WTC11 (cell line): ENCODE measurements around the gene TP53BP2. TPM values are rescaled to one million over a fixed set of nuclear protein-coding genes. Genes with fewer than 3 reads are reported as not detected.

Experiments used
- ATAC-seq: fragments of 200-7000 bp; cut with Tn5 transposase; 2 replicates; pipeline ENCODE4 v1.10.0; 2021; ENCODE audit warnings: mild to moderate bottlenecking, moderate library complexity
- CTCF ChIA-PET: fragments of 300-600 bp; sonication (Branson Sonifier 250); formaldehyde crosslinking; loops from one replicate; lab custom pipeline; 2021; ENCODE audit warnings: antibody characterized with exemption; lab: Charles Lee
- POLR2A ChIA-PET: fragments of 350-600 bp; sonication (Branson Sonifier 250); formaldehyde crosslinking; loops from one replicate; lab custom pipeline; 2021; ENCODE audit warnings: antibody characterized with exemption; lab: Charles Lee
- DNase-seq: peaks from one replicate; pipeline ENCODE4 v3.0.0; 2021; ENCODE audit warnings: low spot score
- H3K27ac Mint-ChIP-seq: 2 replicates; pipeline ENCODE4 v1.8.0; 2021; ENCODE audit warnings: mixed read lengths
- H3K27me3 Mint-ChIP-seq: 2 replicates; pipeline ENCODE4 v1.8.0; 2021; ENCODE audit warnings: low read depth, mild to moderate bottlenecking, moderate library complexity, mixed read lengths
- H3K36me3 Mint-ChIP-seq: 2 replicates; pipeline ENCODE4 v1.8.0; 2021; ENCODE audit warnings: mixed read lengths
- H3K4me1 Mint-ChIP-seq: 2 replicates; pipeline ENCODE4 v1.8.0; 2022; ENCODE audit warnings: mixed read lengths
- H3K4me3 Mint-ChIP-seq: 2 replicates; pipeline ENCODE4 v1.8.0; 2021; ENCODE audit warnings: mild to moderate bottlenecking, moderate library complexity, mixed read lengths
- H3K9me3 Mint-ChIP-seq: 2 replicates; pipeline ENCODE4 v1.8.0; 2021; ENCODE audit warnings: mixed read lengths
- CREB1 ChIP-seq: sonication (generic); formaldehyde crosslinking; IDR thresholded peaks from 2 replicates; pipeline ENCODE4 v1.8.0; 2023; ENCODE audit warnings: mild to moderate bottlenecking, missing genetic modification reagents
- EMX1 ChIP-seq: fragments of 250-450 bp; sonication (Bioruptor Pico); IDR thresholded peaks from 2 replicates; pipeline ENCODE4 v1.8.0; 2021; ENCODE audit warnings: mild to moderate bottlenecking
- ESRRA ChIP-seq: sonication (generic); formaldehyde crosslinking; IDR thresholded peaks from 2 replicates; pipeline ENCODE4 v1.8.1; 2022; ENCODE audit warnings: mild to moderate bottlenecking, missing genetic modification reagents, borderline replicate concordance
- ETV6 ChIP-seq: sonication (generic); formaldehyde crosslinking; IDR thresholded peaks from 2 replicates; pipeline ENCODE4 v1.8.1; 2022; ENCODE audit warnings: mild to moderate bottlenecking, missing genetic modification reagents
- FOXJ3 ChIP-seq: sonication (generic); formaldehyde crosslinking; IDR thresholded peaks from 2 replicates; pipeline ENCODE4 v1.9.0; 2021; ENCODE audit warnings: missing genetic modification reagents, mild to moderate bottlenecking, borderline replicate concordance
- FOXP1 ChIP-seq: sonication (generic); formaldehyde crosslinking; IDR thresholded peaks from 2 replicates; pipeline ENCODE4 v1.8.0; 2022; ENCODE audit warnings: missing genetic modification reagents, mild to moderate bottlenecking, moderate library complexity, borderline replicate concordance
- FOXP4 ChIP-seq: sonication (generic); formaldehyde crosslinking; IDR thresholded peaks from 2 replicates; pipeline ENCODE4 v1.8.0; 2022; ENCODE audit warnings: mild to moderate bottlenecking, missing genetic modification reagents
- GTF2I ChIP-seq: fragments of 250-450 bp; sonication (Bioruptor Pico); conservative IDR thresholded peaks from 2 replicates; pipeline ENCODE4 v1.4.0; 2021; ENCODE audit warnings: mild to moderate bottlenecking
- HMGA2 ChIP-seq: fragments of 250-450 bp; sonication (Bioruptor Pico); IDR thresholded peaks from 2 replicates; pipeline ENCODE4 v1.4.0; 2021; ENCODE audit warnings: mild to moderate bottlenecking, moderate library complexity
- IRF2 ChIP-seq: sonication (generic); formaldehyde crosslinking; IDR thresholded peaks from 2 replicates; pipeline ENCODE4 v1.8.0; 2022; ENCODE audit warnings: low read depth, missing genetic modification reagents, borderline replicate concordance
- KAT7 ChIP-seq: sonication (generic); formaldehyde crosslinking; IDR thresholded peaks from 2 replicates; pipeline ENCODE4 v1.8.1; 2023; ENCODE audit warnings: missing genetic modification reagents, mild to moderate bottlenecking, borderline replicate concordance
- MLX ChIP-seq: sonication (generic); formaldehyde crosslinking; IDR thresholded peaks from 2 replicates; pipeline ENCODE4 v1.8.1; 2023; ENCODE audit warnings: mild to moderate bottlenecking, missing genetic modification reagents, moderate library complexity
- MXD4 ChIP-seq: fragments of 250-450 bp; sonication (Bioruptor Pico); IDR thresholded peaks from 2 replicates; pipeline ENCODE4 v1.8.0; 2021; ENCODE audit warnings: mild to moderate bottlenecking, moderate library complexity, borderline replicate concordance
- MYBL2 ChIP-seq: sonication (generic); formaldehyde crosslinking; IDR thresholded peaks from 2 replicates; pipeline ENCODE4 v1.8.1; 2023; ENCODE audit warnings: mild to moderate bottlenecking, moderate library complexity, missing genetic modification reagents
- NFATC4 ChIP-seq: fragments of 250-450 bp; sonication (Bioruptor Pico); IDR thresholded peaks from 2 replicates; pipeline ENCODE4 v1.9.0; 2021; ENCODE audit warnings: mild to moderate bottlenecking
- NR1H2 ChIP-seq: sonication (generic); formaldehyde crosslinking; IDR thresholded peaks from 2 replicates; pipeline ENCODE4 v1.9.0; 2021; ENCODE audit warnings: mild to moderate bottlenecking, moderate library complexity, missing genetic modification reagents
- OVOL2 ChIP-seq: fragments of 250-450 bp; sonication (Bioruptor Pico); IDR thresholded peaks from 2 replicates; pipeline ENCODE4 v1.9.0; 2021; ENCODE audit warnings: mild to moderate bottlenecking, borderline replicate concordance
- PRDM15 ChIP-seq: sonication (generic); formaldehyde crosslinking; IDR thresholded peaks from 2 replicates; pipeline ENCODE4 v1.8.0; 2022; ENCODE audit warnings: missing genetic modification reagents
- PREB ChIP-seq: sonication (generic); formaldehyde crosslinking; IDR thresholded peaks from 2 replicates; pipeline ENCODE4 v1.8.1; 2022; ENCODE audit warnings: mild to moderate bottlenecking, missing genetic modification reagents, moderate library complexity, borderline replicate concordance
- PRRX2 ChIP-seq: fragments of 250-450 bp; sonication (Bioruptor Pico); IDR thresholded peaks from 2 replicates; pipeline ENCODE4 v1.8.0; 2021; ENCODE audit warnings: mild to moderate bottlenecking
- RELA ChIP-seq: sonication (generic); formaldehyde crosslinking; IDR thresholded peaks from 2 replicates; pipeline ENCODE4 v1.8.1; 2022; ENCODE audit warnings: missing genetic modification reagents, mild to moderate bottlenecking, borderline replicate concordance
- SMAD3 ChIP-seq: sonication (generic); formaldehyde crosslinking; IDR thresholded peaks from 2 replicates; pipeline ENCODE4 v1.8.0; 2022; ENCODE audit warnings: missing genetic modification reagents, mild to moderate bottlenecking, borderline replicate concordance
- TEAD1 ChIP-seq: sonication (generic); formaldehyde crosslinking; IDR thresholded peaks from 2 replicates; pipeline ENCODE4 v1.8.0; 2022; ENCODE audit warnings: mild to moderate bottlenecking, missing genetic modification reagents
- TP53 ChIP-seq: sonication (generic); formaldehyde crosslinking; IDR thresholded peaks from 2 replicates; pipeline ENCODE4 v1.8.1; 2023; ENCODE audit warnings: mild to moderate bottlenecking, missing genetic modification reagents
- ZNF121 ChIP-seq: sonication (generic); formaldehyde crosslinking; IDR thresholded peaks from 2 replicates; pipeline ENCODE4 v1.8.0; 2023; ENCODE audit warnings: missing genetic modification reagents
- ZNF138 ChIP-seq: sonication (generic); formaldehyde crosslinking; conservative IDR thresholded peaks from 2 replicates; pipeline ENCODE4 v1.8.1; 2022; ENCODE audit warnings: mild to moderate bottlenecking, moderate library complexity, missing genetic modification reagents
- ZNF232 ChIP-seq: sonication (generic); formaldehyde crosslinking; IDR thresholded peaks from 2 replicates; pipeline ENCODE4 v1.8.0; 2022; ENCODE audit warnings: mild to moderate bottlenecking, missing genetic modification reagents
- total RNA-seq: library from RNA; stranded (reverse); gene quantifications from 3 replicates; pipeline ENCODE4 v1.2.3, GENCODE V29; 2021

The TP53BP2 gene
- total RNA-seq, 1 experiment from 2014 or later, result 42.7 TPM

GRCh38 chr1:223747838-223748335 lies 97.9 kb downstream of the TP53BP2 start (continued):
- TF ChIP-seq FOXP1 (CRISPR knock-in tag) (no peak), ESRRA (CRISPR knock-in tag) (no peak), ETV6 (CRISPR knock-in tag) (no peak), IRF2 (CRISPR knock-in tag) (no peak), NR1H2 (CRISPR knock-in tag) (no peak)

- POLR2A ChIA-PET, result no interaction called here
- H3K27ac Mint-ChIP-seq, result no peak overlapping the region
- DNase-seq (no peak), ATAC-seq (no peak)
- no peak overlapping the region for H3K4me3 Mint-ChIP-seq
- TF ChIP-seq FOXJ3 (CRISPR knock-in tag), result no peak
- TF ChIP-seq ZNF138 (CRISPR knock-in tag), result no peak
- TF ChIP-seq MYBL2 (CRISPR knock-in tag), result no peak
- TF ChIP-seq PREB (CRISPR knock-in tag), result no peak
- no peak for TF ChIP-seq MXD4
- no peak for TF ChIP-seq MLX (CRISPR knock-in tag)
- no peak for TF ChIP-seq TP53 (CRISPR knock-in tag)
- TF ChIP-seq TEAD1 (CRISPR knock-in tag), result no peak
- TF ChIP-seq PRRX2 (CRISPR knock-in tag), result no peak
- no peak for TF ChIP-seq EMX1 (CRISPR knock-in tag)
- TF ChIP-seq ZNF121 (CRISPR knock-in tag), result no peak
- no peak for TF ChIP-seq OVOL2
- no peak for TF ChIP-seq HMGA2
- TF ChIP-seq CREB1 (CRISPR knock-in tag), result no peak
- TF ChIP-seq KAT7 (CRISPR knock-in tag), result no peak
- no peak for TF ChIP-seq GTF2I (CRISPR knock-in tag)
- TF ChIP-seq RELA, result no peak
- no peak for TF ChIP-seq SMAD3 (CRISPR knock-in tag)
- TF ChIP-seq ZNF232 (CRISPR knock-in tag), result no peak
- peaks cover 5% of the 10 kb centered on the region; the same call in 1 of the 2 replicates for H3K4me1 Mint-ChIP-seq
- CTCF ChIA-PET, result interaction anchor here (1.4 kb wide), 1 partner anchor 189 kb away, joined by 3 read pairs; no protein-coding TSS in a partner anchor
- H3K9me3 Mint-ChIP-seq, result no peaks in the 10 kb centered on the region
- peaks cover 3% of the 10 kb centered on the region; the same call in 1 of the 2 replicates for H3K36me3 Mint-ChIP-seq
- peaks cover 30% of the 10 kb centered on the region for H3K27me3 Mint-ChIP-seq
These were observed 100.0 kb downstream of the TP53BP2 start for GRCh38 chr1:223745731-223746130.

GRCh38 chr1:223742856-223743517 lies 102.8 kb downstream of the TP53BP2 start:
- CTCF ChIA-PET, result no interaction called here
- no peak for DNase-seq
- Mint-ChIP-seq H3K36me3 (peaks cover 3% of the 10 kb centered on the region; the same call in 1 of the 2 replicates), H3K27me3 (peaks cover 17% of the 10 kb centered on the region), H3K9me3 (no peaks in the 10 kb centered on the region), H3K27ac (no peak overlapping the region), H3K4me1 (peaks cover 14% of the 10 kb centered on the region), H3K4me3 (no peak overlapping the region)
- POLR2A ChIA-PET, result interaction anchor here (1.6 kb wide), 1 partner anchor 24 kb away, joined by 5 read pairs; no protein-coding TSS in a partner anchor
- no peak for ATAC-seq
- no peak for TF ChIP-seq FOXP4 (CRISPR knock-in tag)
- no peak for TF ChIP-seq NFATC4 (CRISPR knock-in tag)
- TF ChIP-seq PRDM15 (CRISPR knock-in tag), result no peak
- TF ChIP-seq HMGA2, result no peak
